Urinary bladder (tissue), 4 donors: Measurements from ENCODE around the gene ANKMY1. TPM values are rescaled to one million over a fixed set of nuclear protein-coding genes. Genes with fewer than 3 reads are reported as not detected.

Experiments used
- DNase-seq: peaks from one replicate; pipeline ENCODE4 v3.0.0-alpha.2; 2015; ENCODE audit errors: extremely low spot score
- H3K27ac ChIP-seq: one replicate; pipeline ENCODE4 v1.5.1; 2013; ENCODE audit warnings: low read depth, mild to moderate bottlenecking, moderate library complexity
- H3K36me3 ChIP-seq: one replicate; pipeline ENCODE4 v1.6.1; 2013; ENCODE audit warnings: mild to moderate bottlenecking, moderate library complexity; ENCODE audit not compliant: insufficient read depth
- H3K4me1 ChIP-seq: one replicate; pipeline ENCODE4 v1.6.1; 2013; ENCODE audit warnings: mild to moderate bottlenecking, moderate library complexity; ENCODE audit not compliant: insufficient read depth
- H3K4me3 ChIP-seq: one replicate; pipeline ENCODE4 v1.5.1; 2013; ENCODE audit warnings: low read depth, low read length
- WGBS: extraction: QIAGEN DNeasy Blood & Tissue Kit; methylation state at CpG from one replicate; pipeline ENCODE4 v1.1.7; 2013; 5-methylcytosine and 5-hydroxymethylcytosine counted together
- polyA plus RNA-seq: library from polyadenylated mRNA; stranded (reverse); fragments of 200-250 nt; gene quantifications from one replicate; pipeline ENCODE4 v1.2.3, GENCODE V29; 2013
- total RNA-seq: library from RNA; depleted of rRNA; stranded (reverse); fragments of >200 nt; gene quantifications from one replicate; pipeline ENCODE4 v1.2.3, GENCODE V29; 2014
- donor health status: healthy with polysubstance abuse.
- donor health status: healthy.

The ANKMY1 gene
- total and polyA plus RNA-seq, 2 donors = 9.6 to 11.1 TPM

DNA sequence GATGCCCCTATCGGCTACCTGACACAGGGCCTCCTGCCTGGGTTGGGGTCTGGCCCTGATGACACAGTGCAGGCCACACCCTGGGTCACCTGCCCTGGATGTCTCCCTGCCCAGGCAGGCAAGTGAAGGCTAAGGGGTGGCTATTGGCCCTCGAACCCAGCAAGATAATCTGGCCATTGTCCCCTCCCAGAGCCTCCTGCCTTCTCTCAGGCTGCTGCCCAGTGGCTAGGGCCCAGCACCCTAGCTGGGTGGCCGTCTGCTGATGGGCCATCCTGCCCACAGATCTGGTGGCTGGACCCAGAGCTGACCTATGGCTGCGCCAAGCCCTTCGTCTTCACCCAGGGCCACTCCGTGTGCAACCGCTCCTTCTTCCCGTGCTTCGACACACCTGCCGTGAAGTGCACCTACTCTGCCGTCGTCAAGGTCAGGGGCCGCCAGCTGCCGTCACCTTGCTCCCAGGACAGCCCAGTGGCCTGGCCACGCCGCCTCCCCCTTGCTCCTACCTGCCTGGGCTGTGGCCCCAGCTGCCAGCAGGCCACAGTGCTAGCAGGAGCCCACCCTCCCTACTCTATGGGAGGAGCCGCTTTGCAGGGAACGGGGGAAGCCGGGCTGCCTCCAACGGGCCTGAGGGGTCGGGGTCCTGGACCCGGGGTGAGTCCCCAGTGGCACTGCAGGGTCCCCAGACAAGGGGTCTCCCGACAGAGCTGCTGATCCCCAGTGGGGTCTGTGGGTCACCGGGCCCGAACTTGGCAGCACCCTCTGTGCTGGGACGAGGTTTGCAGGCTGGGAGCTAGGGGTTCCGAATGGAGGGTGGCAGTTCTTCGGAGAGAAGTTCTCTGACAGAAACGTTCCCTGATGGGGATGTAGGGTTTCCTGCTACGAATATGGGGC is 14.6 kb upstream of the ANKMY1 start:
- Histone ChIP-seq H3K27ac (no peak overlapping the region), H3K36me3 (peaks cover 3% of the 10 kb centered on the region), H3K4me1 (no peaks in the 10 kb centered on the region), H3K4me3 (no peak overlapping the region)
- no peak for DNase-seq
- WGBS = 91% methylated on average over 30 of the region's 30 CpGs

DNA sequence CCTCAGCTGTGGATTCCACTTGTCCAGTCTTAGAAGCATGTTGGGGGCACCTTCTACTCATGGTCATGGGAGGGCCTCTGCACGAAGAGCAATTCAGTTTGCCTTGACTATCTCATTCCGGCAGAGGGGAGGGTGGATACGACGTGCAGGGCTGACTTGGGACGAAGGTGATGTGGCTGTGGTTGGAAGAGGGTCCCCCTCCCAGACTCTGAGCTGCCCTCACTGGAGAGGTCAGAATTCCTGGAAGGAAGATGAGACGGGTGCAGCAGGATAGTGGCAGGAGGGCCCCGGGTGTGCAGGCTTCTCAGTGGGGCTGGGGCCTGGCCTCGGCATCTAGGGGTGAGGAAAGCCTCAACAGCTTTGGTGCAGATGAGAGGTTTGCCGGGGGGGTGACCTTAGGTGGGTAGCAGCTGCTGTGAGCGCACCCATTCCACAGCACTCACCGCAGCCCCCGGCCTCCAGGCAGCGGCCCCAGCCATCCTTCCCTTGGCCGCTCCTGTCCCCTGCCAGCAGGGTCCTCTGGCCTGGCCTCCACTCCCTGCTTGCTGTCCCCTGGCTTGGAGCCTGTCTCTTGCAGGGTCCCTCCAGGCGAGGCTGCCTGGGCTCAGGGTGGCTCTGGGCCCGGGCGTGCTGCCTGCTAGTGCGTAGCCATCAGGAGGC is 13.7 kb upstream of the ANKMY1 start:
- DNase-seq = no peak

GRCh38 chr2:240570531-240571313 is 12.9 kb upstream of the ANKMY1 start:
- H3K4me1 ChIP-seq = peaks cover 2% of the 10 kb centered on the region
- no peak overlapping the region for H3K27ac ChIP-seq
- DNase-seq = no peak
- WGBS = 87% methylated on average over 11 of the region's 11 CpGs
- peaks cover 3% of the 10 kb centered on the region for H3K36me3 ChIP-seq
- H3K4me3 ChIP-seq = no peak overlapping the region

More for the DNA sequence above, 13.7 kb upstream of the ANKMY1 start:
- H3K36me3 ChIP-seq = peaks cover 3% of the 10 kb centered on the region
- peaks cover 2% of the 10 kb centered on the region for H3K4me1 ChIP-seq
- H3K4me3 ChIP-seq = no peak overlapping the region
- no peak overlapping the region for H3K27ac ChIP-seq
- WGBS = 86% methylated on average over 18 of the region's 18 CpGs

GRCh38 chr2:240569998-240570530 is 12.3 kb upstream of the ANKMY1 start:
- 91% methylated on average over 15 of the region's 15 CpGs for WGBS
- Histone ChIP-seq H3K27ac (no peak overlapping the region), H3K36me3 (peaks cover 3% of the 10 kb centered on the region), H3K4me1 (peaks cover 2% of the 10 kb centered on the region), H3K4me3 (no peak overlapping the region)
- no peak for DNase-seq

GRCh38 chr2:240569523-240569997 is 11.8 kb upstream of the ANKMY1 start:
- H3K4me3 ChIP-seq = peak overlapping the region; percentile 66
- 77% methylated on average over 9 of the region's 9 CpGs for WGBS

DNA sequence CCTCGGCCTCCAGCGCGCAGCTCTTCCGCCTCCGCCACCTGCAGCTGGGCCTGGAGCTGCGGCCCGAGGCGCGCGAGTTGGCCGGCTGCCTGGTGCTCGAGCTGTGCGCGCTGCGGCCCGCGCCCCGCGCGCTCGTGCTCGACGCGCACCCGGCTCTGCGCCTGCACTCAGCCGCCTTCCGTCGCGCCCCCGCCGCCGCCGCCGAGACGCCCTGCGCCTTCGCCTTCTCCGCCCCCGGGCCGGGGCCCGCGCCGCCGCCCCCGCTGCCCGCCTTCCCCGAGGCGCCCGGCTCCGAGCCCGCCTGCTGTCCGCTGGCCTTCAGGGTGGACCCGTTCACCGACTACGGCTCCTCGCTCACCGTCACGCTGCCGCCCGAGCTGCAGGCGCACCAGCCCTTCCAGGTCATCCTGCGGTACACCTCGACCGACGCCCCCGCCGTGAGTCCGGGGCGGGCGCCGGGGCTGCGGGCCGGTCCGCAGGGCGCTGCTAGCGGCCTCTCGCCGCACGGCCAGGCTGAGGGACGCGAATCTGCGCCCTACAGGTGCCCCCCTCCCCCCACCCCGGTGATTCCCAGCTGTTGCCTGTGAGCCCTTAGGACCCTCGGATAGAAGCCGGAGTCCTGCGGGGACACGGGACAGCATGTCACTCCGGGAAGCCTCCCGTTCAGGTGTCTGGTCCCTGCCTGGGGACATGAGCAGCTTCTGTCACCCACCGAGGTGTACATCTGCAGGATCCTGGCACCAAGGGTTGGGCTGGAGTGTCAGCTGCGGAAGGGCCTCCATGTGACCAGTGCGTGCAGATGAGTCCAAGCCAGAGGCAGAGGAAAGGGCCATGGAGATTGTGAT is 11.1 kb upstream of the ANKMY1 start:
- H3K36me3 ChIP-seq = no peaks in the 10 kb centered on the region
- DNase-seq = no peak
- H3K4me3 ChIP-seq = peak overlapping the region; percentile 66
- H3K4me1 ChIP-seq = peaks cover 2% of the 10 kb centered on the region
- 2% methylated on average over 93 of the region's 93 CpGs for WGBS
- H3K27ac ChIP-seq = no peak overlapping the region

More at GRCh38 chr2:240569523-240569997, 11.8 kb upstream of the ANKMY1 start:
- peaks cover 1% of the 10 kb centered on the region for H3K36me3 ChIP-seq
- H3K27ac ChIP-seq = no peak overlapping the region
- H3K4me1 ChIP-seq = peaks cover 2% of the 10 kb centered on the region
- DNase-seq = no peak

DNA sequence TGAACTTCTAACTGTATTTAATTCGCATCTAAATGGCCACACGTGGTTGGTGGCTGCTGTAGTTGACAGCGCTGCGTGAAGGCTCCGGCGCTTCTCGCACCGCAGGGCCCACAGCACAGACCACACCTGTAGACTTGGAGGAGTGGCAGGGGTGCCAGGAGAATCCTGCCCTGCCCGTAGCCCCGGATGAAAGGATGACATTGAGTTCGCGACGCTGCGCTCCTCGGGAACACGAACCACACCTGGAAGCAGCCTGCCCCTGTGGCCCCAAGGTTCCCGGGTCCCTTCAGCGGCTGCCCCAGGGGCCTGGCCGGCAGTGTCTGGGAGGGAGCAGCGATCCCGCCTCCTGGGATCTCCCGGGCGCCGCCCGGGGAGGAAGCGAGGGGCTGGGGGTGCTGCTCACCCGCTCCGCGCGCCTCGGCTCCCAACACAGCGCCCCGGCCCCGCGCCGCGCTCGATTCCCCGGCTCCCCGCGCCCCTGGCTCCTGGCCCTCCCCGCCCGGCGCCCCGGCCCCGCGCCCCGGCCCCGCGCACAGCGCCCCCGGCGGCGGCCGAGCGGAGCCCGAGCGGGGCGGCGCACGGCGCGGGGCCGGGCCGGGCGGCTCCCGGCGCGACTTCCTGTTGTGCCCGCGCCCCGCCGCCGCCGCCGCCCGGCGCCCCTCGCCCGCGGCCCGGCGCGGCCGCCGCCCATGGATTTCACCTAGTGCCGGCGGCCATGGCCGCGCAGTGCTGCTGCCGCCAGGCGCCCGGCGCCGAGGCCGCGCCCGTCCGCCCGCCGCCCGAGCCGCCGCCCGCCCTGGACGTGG is 10.3 kb upstream of the ANKMY1 start, which contains the start of gene RNPEPL1:
TSS of gene RNPEPL1 (plus strand) at position 613 of the 806 bp plus-strand sequence. CDS start at position 716, 103 bp downstream.
- Histone ChIP-seq H3K36me3 (no peaks in the 10 kb centered on the region), H3K4me3 (peak within 1 kb of the TSS; percentile 66), H3K27ac (peak within 1 kb of the TSS; percentile 76), H3K4me1 (peaks cover 2% of the 10 kb centered on the region)
- DNase-seq = no peak
- under 1% methylated on average over 100 of the region's 106 CpGs for WGBS

GRCh38 chr2:240567137-240567871 is 9.5 kb upstream of the ANKMY1 start:
- peaks cover 2% of the 10 kb centered on the region for H3K4me1 ChIP-seq
- peak overlapping the region; percentile 66 for H3K4me3 ChIP-seq
- DNase-seq = no peak
- peak overlapping the region; percentile 76 for H3K27ac ChIP-seq
- no peaks in the 10 kb centered on the region for H3K36me3 ChIP-seq
- 43% methylated on average over 26 of the region's 26 CpGs for WGBS

DNA sequence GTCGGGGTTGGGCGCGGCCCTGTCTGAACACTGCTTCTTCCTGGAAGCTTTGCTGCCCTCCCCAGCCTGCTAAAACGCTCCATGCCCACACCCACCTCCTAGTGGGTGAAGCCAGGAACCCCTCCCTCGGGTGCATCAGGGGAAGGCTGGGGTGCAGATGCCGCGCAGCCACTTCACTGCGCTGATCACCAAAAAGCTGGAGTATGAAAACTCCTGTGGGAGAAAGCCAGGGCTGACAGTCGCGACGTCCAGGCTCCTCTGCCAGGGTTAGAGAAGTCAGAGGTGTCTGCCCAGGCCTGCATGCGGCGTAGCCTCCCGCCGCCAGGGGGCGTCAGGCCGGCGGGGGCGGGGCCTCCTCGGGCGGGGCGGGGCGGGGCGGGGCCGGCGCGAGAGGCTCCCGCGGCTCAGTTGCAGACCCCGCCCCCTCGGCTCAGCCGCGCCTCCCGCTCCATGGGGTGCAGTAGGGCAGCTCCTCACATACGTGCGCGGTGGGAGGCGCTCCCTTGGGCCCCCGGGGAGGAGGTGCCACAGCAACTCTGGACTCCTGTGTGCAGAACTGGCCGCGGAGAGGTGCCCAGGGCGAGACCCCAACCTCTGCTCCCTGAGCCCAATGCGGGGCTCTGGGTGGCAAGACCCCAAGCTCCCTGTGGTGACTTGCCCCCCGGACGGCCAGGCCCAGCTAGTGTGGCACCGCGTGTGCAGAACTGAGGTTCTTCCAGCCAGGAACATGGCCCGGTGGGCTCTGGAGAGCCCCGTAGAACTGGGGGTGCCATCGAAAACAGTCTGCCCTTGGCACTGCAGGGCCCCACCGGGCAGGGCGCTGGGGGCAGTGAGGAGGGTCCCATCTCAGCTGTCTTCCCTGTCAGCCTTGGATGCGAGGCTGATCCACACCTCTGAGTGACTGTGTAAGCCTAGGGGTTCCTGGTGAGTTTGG is 8.7 kb upstream of the ANKMY1 start:
- peak overlapping the region; percentile 77 for H3K27ac ChIP-seq
- DNase-seq = peak; percentile 46
- peaks cover 2% of the 10 kb centered on the region for H3K4me1 ChIP-seq
- 8% methylated on average over 53 of the region's 53 CpGs for WGBS
- no peaks in the 10 kb centered on the region for H3K36me3 ChIP-seq
- H3K4me3 ChIP-seq = peak overlapping the region; percentile 8

DNA sequence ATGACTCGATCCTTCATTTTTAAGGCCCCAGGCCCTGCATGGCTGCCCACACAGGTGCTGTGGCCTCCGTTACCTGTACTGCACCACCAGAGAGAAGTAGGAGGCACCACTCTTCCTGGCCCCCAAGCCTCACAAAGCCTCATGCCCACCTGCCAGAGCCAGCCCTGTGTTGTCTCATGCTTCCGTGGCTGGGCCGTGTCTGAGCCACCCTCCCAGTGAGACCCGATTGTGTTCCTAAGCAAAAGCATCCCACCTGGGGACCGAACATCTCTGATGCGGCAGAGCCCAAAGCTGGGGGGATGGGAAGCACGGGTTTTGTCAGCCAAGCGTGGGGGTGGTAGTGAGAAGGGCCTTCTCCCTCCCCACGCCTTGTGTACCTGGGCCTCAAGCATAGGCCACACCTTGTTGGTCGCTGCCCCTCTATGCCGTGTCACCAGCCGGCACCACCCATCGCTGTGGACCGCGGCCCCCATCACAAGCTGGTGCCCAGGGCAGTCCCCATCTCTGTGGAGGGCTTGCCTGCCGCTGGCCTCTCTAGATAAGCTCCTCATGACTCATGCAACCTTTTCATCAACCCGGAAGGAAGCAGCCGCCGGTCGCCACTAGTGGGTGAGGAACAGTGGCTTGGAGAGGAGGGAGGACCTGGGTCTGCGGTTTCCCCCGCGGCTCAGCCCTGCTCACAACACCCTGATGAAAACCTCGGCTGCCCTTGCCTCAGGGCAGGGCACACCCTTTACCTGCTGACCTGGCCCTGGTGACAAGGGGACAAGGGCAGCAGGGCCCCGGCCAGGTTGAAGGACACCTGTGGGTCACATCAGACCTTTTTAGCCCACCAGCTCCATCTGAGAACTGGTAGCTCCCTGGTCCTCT is 7.8 kb upstream of the ANKMY1 start:
- H3K36me3 ChIP-seq = no peaks in the 10 kb centered on the region
- peak overlapping the region; percentile 77 for H3K27ac ChIP-seq
- 55% methylated on average over 26 of the region's 26 CpGs for WGBS
- DNase-seq = peak; percentile 35
- no peak overlapping the region for H3K4me3 ChIP-seq
- peaks cover 2% of the 10 kb centered on the region for H3K4me1 ChIP-seq
